Fibroblast of skin of left quadriceps (primary cell): ENCODE measurements around the gene GASK1A.
"Not testable (repeated sequence)": the region's sequence is repeated elsewhere in the genome, so short reads cannot be mapped to it uniquely, and the experiment has no call there.

Experiments
- DNase-seq, 2 experiments: peaks; one replicate each; pipeline ENCODE4 v3.0.0-alpha.2; 2013; ENCODE audit warnings: low read depth in 2 of 2

Gene GASK1A

GRCh38 chr3:42979044-42979972 lies at the start of gene GASK1A:
TSS of gene GASK1A (plus strand) at chr3:42979311. CDS start at chr3:42979643, 332 bp downstream.
- DNase-seq = no peak

GRCh38 chr3:42934111-42934510 lies 45.0 kb upstream of the GASK1A start:
- no peak for DNase-seq

- DNase-seq = no peak
Observed at GRCh38 chr3:42934910-42935309, 44.2 kb upstream of the GASK1A start.

GRCh38 chr3:42935472-42935871 lies 43.6 kb upstream of the GASK1A start:
- no peak for DNase-seq

DNA sequence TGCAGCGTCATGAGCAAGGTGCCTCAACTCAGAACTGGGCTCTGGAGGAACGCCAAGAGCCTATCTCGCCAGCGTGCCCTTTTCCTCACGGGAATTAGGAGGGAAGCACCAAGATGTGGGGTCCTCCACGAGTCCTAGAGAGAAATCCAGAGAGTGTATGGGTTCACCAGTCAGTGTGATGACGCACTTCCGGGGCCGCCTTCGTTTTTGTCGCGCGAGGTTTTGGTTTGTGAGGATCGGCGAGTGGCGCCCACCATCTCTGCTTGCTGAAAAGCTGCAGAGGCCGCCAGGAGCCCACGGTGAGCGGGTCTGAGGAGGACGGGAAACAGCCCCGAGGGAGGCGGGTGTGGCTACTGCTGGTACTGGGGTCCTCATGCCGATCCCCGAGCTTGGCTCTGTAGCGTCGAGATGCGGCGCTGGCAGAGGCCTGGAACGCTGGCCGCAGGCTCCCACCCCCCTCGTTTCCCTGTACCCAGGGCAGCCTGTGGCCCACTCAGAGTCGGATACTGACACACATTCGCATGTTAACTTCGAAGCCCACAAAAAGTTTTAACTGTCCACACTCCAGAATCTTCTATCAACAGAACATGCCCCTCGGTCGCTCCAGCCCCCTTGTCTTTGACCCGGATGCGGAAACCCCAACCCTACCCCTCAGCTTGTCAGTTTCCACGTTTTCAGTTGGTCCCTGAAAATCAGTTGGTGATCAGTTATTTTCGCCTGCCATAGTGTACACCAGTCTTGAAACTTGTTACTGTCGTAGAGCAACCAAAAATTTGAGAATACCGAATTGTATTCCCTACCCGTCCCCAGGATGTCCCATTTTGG lies 42.7 kb upstream of the GASK1A start:
- peak; percentile 30 for DNase-seq

DNA sequence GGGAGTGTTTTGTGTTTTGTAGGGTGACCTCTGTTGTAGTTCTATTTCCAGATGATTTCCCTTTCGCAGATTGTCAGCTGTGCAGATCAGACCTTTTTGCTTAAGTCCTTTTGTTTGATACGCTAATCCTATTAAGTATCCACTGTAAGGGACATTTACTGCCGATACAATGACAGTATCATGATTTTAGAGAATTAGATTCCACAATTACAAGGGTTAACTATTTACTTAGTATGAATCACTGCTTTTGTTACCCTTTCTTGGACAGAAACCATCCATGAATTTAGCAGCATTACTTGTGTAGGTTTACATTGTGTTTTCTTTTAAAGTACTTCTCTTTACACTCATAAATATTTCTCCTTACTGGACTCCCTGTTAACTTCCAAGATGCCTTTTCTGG lies 41.8 kb upstream of the GASK1A start:
- no peak for DNase-seq

DNA sequence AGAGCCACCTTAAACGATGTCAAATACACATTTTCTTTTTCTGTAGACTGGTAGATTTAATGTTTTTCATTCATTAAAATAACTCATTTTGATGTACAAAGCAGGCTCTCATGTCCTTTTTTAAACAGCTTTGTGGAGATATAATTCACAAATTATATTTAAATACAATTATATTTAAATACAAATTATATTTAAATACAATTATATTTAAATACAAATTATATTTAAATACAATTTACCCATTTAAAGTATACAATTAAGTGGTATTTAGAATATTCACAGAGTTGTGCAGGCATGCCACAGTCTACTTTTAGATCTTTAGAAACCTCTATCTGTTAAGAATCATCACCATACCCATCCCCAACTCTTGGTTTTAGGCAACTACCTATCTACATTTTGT lies 36.4 kb upstream of the GASK1A start:
- no peak for DNase-seq

DNA sequence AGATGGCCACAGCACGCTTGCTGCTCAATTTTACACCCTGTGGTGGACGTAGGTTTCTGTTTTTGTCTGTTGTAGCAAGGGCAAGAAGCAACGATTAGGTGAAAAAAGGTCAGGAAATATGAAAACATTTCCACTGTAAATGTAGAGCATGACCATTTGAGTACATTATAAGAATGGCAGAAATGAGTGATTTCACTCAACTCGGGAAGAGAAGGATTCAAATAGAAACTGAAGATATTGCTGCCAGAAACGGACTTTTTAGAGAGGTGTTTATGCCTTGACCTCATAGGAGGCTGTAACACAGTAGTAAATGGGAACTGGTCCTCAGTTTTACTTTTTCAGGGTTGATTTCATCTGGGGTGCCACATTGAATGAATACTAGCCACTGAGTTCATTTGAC lies 33.1 kb upstream of the GASK1A start:
- no peak for DNase-seq

- DNase-seq = no peak
Observed at GRCh38 chr3:42957573-42957972, 21.5 kb upstream of the GASK1A start.

DNA sequence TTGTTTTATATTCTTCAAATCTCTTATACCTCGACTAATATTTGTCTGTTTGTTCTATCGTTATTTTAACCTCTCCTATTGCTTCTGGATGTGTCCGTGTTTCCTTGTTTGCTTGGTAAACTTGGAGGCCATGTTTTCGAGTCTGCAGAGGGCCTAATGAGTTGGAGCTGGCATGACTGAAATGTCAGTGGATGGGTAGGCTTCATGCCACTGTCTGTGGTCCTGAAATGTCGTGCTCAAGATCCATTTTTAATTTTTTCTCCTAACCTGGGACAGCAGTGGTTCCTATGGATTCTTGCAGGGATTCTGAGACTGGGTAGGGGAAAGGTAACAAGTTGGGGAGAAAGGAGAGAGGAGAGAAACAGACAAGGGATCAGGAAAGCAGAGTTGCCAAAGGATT lies 18.8 kb upstream of the GASK1A start:
- DNase-seq = no peak

DNA sequence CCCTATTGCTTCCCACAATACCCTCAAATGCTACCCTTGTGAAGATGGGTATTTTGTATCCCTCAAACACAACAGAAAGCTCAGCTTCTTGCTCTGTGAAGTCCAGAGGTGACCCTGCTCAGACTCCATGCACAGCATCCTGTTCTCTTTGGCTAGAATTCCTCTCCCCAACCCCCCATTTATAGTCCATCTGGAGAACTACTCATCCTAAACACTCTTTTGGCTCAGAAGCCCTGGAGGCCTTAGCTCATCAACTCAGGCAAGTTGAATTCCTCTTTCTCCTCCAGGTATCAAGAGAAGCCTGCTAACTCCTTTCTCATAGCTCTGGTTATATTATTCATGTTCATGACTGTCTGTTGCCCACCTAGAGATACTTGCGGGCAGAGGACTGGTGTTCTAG lies 18.3 kb upstream of the GASK1A start:
- no peak for DNase-seq

DNA sequence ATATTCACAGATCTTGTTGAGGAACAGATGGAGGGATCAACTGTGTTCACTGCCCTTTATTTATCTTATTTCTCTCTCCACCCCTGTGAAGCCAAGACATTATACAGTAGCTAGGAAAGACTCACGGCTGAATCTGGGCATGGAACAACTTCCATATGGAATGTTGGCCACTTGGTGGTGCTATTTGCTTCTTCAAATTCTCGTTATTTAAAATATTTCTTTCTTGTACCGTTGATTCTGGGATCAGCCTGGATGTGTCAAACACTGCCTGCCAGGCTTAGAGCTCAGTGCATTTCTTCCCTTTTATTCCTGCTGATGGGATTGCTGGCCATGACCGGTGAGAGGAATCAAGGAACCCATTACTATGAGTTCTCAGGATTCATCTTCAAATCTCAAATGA lies 17.5 kb upstream of the GASK1A start:
- DNase-seq = peak; percentile 15 to 20

DNA sequence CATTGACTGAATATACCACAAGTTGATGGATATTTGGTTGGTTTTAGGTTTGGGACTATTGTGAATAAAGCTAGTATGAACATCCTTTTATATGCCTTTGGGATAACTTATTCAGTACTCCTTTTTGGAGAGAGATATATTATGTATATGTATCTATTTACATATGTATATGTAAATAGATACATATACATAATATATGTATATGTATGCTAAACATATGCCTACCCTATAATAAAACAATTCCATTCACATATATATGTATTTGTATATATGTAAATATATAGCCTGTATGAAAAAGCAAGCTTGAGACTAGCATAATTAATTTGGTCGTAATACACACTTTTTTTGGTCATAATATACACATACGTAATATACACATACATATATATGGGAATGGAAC lies 15.8 kb upstream of the GASK1A start:
- no peak for DNase-seq

- DNase-seq = no peak
Observed at GRCh38 chr3:42964266-42964665, 14.8 kb upstream of the GASK1A start.

DNA sequence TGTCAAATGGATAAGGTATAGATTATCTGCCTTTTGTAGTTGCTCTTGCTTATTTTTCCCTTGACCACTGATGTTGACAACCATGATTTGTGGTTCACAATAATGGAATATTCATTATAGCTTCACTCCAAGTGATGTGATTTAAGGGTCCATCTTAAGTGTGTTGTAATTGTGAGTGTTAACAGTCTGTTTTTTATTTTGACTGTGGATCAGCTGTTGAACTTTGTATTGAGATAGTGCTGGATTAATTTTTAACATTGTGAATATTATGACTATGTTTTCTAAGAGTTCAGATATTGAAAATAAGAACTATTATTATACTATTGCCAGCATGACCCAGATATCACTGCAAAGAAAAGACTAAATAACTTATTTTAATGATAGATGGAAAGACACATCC lies 8.6 kb upstream of the GASK1A start:
- DNase-seq = no peak

DNA sequence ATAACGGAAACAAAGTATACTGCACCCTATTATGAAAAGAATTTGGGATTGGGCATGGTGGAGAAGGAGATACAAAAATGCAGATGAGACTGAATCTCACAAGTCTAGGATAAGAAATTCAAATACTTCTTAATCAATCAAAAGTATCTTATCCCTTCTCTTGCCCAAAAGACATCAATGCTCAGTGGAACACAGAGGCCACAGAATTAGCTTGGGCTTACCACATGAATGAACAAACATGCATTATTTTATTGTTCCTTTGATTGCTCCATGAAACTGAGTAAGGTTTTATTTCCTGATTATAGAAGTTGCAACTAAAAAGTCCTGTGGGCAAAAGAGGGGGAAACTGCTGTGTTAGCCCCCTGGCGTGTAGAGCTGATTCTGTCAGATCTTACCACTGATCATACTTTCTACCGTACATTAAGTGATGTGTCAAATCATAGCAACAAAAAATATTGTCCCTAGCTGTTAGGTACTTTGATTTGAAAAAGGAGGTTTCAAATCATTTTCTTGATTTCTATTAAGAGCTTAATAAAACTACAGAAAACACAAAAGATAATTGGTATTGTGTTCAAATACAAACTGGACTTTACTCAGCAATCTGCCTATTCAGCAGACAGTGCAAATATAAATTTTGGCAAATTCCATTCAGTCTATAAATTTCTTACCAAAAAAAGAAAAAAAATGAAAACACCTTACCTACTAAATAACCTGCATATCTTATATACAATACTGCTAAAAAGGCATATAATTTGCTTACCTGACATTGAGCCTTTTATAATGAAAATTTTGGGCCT lies 7.9 kb upstream of the GASK1A start:
- no peak for DNase-seq

DNA sequence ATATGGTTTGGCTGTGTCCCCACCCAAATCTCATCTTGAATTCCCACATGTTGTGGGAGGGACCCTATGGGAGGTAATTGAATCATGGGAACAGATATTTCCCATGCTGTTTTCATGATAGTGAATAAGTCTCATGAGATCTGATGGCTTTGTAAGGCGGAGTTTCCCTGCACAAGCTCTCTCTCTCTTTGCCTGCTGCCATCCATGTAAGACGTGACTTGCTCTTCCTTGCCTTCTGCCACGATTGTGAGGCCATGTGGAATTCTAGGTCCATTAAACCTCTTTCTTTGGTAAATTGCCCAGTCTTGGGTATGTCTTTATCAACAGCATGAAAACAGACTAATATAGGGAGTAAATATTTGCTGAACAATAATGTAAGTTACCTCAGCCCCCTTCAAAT lies 4.2 kb upstream of the GASK1A start:
- DNase-seq = not testable (repeated sequence)

GRCh38 chr3:42975456-42975855 lies 3.7 kb upstream of the GASK1A start:
- no peak for DNase-seq

GRCh38 chr3:42975955-42976354 lies 3.2 kb upstream of the GASK1A start:
- no peak for DNase-seq

GRCh38 chr3:42980209-42980608 lies 1.1 kb downstream of the GASK1A start:
- no peak for DNase-seq

DNA sequence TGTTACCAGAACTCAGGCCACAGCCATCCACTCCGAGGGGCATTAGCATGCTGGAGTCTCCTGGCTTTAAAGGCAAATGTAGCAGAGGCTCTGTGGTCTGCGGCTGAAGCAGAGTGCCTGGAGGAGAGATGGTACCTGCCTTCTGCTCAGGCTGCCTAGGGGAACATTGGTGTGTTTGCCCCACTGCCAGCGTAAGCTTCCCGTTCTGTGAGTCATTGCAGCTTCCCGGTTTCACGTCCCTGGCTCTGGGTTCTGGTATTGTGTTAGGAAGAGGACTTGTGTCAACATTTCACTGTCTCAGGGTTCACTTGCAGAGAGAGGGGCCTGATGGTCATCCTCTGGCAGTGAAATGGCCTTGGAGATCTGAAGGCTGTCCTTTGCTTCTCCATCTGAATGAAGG lies 1.8 kb downstream of the GASK1A start:
- DNase-seq = no peak
